OCI-LY1 (cell line): ENCODE results near the gene HOXC10.

Experiments
- EZH2 ChIP-seq: fragments of 200-600 bp; sonication (generic), shearing (Covaris generic); IDR thresholded peaks from 2 replicates; pipeline ENCODE4 v1.8.0; 2017; ENCODE audit warnings: borderline replicate concordance, mixed run types, mild to moderate bottlenecking, antibody characterized with exemption, low read length, moderate library complexity, mixed read lengths
- TF ChIP-seq, protein P1 (sequence below): fragments of 200-600 bp; sonication (generic), shearing (Covaris generic); IDR thresholded peaks from 2 replicates; pipeline ENCODE4 v1.5.1; 2017; ENCODE audit warnings: mild to moderate bottlenecking, antibody characterized with exemption, low read length, moderate library complexity, mixed read lengths

DNA sequence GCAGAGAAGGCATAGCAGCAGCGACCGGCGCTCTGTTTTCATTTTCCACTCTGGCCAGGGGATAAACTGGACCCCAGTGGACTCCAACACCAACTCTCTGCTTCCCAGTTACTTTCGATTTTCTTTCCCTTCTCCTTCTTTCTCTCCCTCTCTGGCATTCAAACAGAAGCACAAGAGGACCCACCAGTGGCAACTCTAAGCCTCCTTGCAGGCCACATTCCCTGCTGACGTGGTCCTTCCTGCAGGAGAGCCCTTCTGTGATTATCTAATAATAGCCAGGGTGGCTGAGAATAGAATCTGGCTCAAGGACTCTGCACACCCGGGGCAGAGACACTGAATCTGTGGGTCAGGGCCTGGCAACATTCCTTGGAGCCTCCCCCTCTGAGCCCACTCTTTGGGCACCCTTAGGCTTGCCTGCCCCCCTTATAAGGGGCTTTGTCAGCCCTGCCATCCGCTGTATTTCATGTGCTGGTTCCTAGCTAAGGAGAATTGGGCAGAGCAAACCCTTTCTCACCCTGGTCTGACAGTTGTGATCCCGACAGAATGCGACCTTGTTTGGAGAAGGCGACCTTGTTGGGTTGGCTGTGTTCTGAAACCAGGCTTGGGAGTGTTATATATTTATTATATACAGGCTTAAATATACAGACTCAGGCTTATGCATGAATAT is 35.1 kb downstream of the HOXC10 start:
- TF ChIP-seq, protein P1, sequence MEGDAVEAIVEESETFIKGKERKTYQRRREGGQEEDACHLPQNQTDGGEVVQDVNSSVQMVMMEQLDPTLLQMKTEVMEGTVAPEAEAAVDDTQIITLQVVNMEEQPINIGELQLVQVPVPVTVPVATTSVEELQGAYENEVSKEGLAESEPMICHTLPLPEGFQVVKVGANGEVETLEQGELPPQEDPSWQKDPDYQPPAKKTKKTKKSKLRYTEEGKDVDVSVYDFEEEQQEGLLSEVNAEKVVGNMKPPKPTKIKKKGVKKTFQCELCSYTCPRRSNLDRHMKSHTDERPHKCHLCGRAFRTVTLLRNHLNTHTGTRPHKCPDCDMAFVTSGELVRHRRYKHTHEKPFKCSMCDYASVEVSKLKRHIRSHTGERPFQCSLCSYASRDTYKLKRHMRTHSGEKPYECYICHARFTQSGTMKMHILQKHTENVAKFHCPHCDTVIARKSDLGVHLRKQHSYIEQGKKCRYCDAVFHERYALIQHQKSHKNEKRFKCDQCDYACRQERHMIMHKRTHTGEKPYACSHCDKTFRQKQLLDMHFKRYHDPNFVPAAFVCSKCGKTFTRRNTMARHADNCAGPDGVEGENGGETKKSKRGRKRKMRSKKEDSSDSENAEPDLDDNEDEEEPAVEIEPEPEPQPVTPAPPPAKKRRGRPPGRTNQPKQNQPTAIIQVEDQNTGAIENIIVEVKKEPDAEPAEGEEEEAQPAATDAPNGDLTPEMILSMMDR: no peak
- no peak for TF ChIP-seq EZH2
